ENCODE measurements around the gene OGFOD2.

Gene OGFOD2

GRCh38 chr12:122977655-122978392, 2.8 kb downstream of the OGFOD2 start:
- DNase-seq (ENCODE audit: low spot score): no peak

DNA sequence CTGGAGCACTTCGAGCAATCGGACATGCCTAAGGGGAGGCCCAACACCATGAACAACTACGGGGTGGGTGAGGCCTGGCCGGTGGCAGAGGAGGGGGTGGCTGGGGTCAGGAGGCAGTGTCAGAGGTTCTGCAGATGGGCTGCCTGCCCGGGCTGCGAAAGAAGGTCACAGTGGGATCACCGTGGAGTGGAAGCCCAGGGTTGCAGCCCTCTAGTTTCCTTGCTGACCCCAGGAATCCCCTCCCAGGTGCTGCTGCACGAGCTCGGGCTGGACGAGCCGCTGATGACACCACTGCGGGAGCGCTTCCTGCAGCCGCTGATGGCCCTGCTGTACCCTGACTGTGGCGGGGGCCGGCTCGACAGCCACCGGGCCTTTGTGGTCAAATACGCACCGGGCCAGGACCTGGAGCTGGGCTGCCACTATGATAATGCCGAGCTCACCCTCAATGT, 3.5 kb downstream of the OGFOD2 start:
- DNase-seq (ENCODE audit: low spot score): no peak

- DNase-seq (ENCODE audit: low spot score): no peak
These were observed 4.2 kb downstream of the OGFOD2 start for GRCh38 chr12:122979001-122979907.

DNA sequence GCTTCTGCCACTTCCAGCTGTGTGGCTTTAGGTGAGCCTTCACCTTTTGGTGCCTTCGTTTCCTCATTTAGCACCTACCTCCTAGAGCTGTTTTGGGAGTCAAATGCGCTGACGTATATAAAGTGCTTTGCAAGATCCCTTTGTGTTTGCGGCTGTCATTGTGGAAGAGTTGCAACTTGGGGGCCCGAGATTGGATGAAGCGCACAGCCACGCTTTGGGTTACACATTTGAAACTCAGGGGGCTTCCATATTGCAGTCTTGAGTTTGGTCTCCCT, 4.8 kb downstream of the OGFOD2 start:
- no peak for DNase-seq (ENCODE audit: low spot score)

DNA sequence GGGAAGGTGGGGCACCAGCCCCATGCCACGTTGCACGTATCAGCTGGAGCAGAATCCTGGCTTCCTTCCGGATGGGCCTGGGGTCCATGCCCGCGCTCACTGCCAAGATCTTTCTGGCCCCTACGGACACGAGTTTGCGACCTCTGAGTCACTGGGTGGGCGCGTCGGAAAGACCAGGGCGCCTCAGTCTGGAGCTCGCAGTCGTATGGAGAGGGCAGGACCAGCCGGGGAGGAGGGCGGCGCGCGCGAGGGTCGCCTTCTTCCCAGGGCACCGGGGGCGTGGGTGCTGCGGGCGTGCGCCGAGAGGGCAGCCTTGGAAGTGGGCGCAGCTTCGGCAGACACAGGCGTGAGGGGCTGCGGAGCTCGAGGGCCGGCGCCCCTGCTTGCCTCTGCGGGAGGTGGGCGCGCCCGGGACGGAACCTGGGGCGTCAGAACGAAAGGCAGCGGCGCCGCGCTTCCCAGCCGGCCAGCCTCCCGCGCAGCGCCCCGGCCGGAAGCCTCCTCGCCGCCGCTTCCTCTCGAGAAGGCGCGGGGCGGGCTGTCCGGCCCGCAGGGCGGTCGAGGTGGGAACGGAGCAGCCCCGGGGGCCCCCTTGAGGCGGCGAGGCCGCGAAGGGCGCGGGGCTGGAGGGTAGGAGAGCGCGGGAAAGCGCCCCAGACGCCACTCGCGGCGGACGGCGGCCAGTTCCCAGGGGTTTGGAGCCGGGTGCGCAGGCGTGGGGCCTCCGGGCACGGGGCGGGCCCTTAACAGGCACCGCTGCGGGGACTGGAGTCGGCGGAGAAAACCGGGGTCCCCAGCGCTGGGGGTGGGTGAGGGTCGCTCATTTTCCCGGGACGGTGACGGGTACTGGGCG, 5.4 kb downstream of the OGFOD2 start, which contains the start of gene ARL6IP4:
TSS of gene ARL6IP4 (plus strand) at position 499 of the 853 bp plus-strand sequence. CDS start 459 bp downstream, outside the sequence.
- no peak for DNase-seq (ENCODE audit: low spot score)

GRCh38 chr12:122981036-122981471, 6.0 kb downstream of the OGFOD2 start:
- no peak for DNase-seq (ENCODE audit: low spot score)

GRCh38 chr12:122981587-122982476, 6.8 kb downstream of the OGFOD2 start:
- DNase-seq (ENCODE audit: low spot score): no peak

- DNase-seq (ENCODE audit: low spot score): no peak
These were observed 7.4 kb downstream of the OGFOD2 start for GRCh38 chr12:122982477-122982815.

DNA sequence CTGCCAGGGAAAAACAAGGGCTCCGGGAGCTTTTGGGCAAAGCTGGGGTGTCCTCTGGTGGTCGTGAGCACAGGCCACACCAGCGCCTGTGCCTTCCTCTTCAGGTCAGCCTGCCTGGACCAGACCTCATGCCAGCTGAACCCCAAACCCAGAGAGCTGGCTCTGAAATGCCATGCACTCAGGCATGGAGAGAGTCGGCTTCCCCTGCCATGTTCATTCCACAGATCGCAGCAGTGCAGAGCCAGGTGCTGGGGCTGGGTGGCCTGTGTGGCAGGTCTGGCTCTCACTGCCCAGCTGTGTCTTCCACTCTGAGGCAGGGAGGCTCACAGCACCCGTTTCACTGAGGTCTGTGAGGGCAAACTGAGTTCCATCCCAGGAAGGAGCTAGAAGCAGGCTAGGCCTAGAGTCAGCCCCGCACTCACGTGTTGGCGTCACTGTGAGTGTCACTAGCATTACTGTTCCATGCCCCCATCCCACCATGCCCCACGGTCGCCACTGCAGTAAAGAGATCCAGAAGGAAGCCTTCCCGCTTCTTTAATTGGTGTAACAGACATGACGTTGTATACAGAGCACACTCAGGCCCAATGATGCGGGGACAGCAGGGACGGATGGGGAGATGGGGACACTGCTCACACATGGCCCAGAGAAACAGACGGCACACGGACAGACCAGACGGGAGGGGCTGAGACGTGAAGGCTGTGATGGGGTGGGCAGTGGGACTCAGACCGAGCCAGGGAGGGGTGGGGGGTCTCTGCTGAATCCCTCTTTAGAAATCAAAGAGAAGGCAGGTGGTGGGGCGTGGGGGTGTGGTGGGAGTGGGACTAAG, 8.1 kb downstream of the OGFOD2 start:
- DNase-seq (ENCODE audit: low spot score): no peak

- no peak for DNase-seq (ENCODE audit: low spot score)
These were observed 8.9 kb downstream of the OGFOD2 start for GRCh38 chr12:122983789-122984515.

DNA sequence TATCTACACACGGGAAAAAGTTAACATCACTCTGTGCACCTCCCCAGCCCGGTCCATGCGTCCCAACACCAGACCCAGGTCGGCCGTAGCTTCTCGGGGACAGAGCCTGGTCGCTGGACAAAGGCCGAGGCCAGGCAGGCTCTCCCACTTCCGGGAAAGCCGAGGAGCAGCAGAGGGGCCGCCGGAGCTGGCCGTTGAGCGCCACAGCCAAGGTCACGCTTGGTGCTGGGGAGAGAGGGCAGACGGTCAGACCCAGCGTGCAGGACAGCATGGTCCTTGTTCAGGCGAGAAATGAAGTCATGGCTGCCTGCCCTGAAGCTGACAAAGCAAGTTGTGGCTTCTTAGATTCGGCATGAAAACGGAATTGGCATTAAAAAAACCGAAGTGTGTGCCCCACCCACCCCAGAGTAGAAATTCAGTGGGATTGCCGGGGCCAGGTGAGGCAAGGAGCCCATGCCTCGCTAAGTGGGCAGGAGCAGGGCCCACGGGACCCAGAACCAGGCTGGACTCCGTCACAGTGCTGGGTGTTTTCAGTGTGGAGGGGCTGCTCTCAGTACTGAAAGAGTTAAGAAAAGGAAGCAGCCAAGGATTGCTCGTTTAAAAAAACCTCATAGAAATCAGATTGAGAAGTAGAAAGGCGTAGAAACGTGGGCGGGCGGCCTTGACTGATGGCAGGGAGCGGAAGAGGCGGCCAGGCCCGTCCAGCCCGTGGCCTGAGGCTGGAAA, 9.7 kb downstream of the OGFOD2 start:
- DNase-seq (ENCODE audit: low spot score): no peak

- no peak for DNase-seq (ENCODE audit: low spot score)
These were observed 10.6 kb downstream of the OGFOD2 start for GRCh38 chr12:122985338-122986257.

DNA sequence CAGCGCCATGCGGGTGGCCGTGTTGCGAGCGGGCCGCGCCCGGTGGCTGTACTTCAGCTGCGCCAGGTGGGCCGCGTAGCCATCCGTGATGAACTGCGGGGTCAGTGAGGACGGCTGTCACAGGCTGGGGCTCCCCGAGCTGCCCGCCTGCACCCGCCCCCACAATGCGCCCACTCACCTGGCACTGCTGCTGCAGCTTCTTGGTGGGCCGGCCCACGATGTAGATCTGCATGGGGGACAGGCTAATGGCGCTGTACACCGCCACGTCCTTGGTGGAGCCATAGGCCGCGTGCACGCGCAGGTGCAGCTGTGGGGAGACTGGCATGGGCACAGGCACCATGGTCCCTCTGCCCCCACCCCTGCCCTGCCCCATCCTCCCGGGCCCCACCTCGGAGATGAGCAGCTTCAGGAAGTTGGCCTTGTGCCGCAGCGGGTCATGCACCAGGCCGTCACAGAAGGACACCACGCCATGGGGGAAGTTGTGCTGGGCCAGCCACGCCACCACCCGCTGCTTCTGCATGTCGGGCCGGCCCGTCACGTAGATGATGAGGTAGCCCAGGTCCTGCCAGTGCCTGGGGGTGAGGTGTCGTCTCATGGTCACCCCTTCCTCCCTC, 11.3 kb downstream of the OGFOD2 start:
- no peak for DNase-seq (ENCODE audit: low spot score)

DNA sequence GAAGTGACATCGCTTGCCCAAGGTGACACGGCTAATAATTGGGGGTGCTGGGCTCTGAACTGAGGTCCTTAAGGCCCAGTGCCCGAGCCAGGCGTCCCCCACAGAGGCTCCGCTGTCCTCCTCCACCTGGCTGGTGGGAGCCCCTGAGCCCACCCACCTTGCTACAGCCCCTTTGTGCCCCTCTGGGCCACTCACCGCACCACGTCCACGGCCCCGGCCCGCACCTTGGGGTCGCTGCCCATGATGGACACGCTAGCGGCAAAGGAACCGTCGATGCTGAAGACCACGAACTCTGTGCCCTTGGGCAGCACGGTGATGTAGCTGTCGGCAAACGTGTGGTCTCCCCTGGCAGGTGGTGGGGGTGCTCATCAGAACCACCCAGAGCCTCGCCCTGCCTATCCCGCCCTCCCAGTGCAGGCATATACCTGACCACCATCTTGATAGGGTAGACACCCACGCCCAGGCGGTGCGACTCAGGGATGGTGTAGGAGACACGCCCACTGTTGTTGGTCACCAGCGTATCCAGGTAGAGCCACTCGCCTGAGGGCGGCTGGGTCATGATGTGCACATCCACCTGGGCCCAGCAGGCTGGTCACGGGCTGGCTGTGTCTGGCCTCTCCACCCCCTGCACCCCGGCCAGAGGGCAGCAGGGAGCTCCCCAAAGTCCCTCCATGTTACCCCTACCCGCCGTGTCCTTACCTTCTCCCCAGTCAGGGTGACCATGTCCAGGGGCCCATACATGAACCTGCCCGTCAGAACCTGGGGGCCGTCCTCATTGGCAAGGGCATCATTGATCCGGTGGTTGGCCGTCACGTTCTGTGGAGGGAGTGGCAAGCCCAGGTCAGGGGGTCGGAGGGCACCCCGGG, 12.3 kb downstream of the OGFOD2 start:
- DNase-seq (ENCODE audit: low spot score): no peak

DNA sequence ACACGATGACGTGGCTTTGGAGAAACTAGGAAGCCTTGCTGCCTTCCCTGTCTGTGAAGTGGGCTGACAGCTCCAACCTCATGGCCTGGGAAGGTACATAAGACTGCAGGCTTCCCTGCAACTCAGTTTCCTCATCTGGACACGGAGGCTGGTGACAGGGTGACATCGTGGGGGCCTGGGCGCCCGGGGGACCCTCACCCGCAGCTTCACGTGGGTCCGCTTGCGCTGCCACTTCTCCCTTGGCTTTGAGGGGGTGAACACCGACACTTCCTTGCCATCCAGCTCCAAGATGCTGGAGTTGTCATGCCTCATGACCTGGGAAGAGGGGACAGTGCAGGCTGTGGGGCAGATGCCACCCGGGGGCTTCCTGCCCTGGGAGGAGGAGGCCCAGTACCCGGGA, 13.0 kb downstream of the OGFOD2 start:
- no peak for DNase-seq (ENCODE audit: low spot score)

DNA sequence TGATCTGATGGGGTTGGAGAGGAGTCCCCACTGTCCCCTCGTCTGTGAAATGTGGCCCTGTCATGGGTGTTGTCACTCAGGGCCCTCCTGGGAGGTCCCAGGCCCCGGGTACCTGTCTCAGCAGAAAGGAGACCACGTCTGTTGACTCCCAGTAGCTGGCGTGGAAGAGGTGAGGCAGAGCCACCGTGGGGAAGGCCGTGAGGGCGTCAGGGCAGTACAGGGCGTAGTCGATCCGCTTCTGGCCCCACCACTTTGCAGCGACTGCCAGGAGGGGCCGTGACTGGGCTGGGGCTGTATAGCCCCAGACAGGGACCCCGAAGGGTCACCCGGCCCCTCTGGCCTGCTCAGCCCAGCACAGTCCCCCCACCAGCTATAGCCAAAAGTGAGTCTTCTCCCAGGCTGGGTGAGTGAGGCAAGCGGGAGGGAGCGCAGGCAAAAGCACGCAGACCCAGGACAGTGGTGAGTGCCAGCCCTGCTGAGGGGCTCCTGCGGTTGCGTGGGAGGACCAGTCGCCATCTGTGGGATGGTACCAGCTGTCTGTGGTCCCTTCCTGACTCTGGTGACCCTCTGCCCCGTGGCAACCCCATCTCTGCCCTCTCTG, 13.7 kb downstream of the OGFOD2 start:
- no peak for DNase-seq (ENCODE audit: low spot score)
